ENCODE measurements around the gene CTTN.

DNA sequence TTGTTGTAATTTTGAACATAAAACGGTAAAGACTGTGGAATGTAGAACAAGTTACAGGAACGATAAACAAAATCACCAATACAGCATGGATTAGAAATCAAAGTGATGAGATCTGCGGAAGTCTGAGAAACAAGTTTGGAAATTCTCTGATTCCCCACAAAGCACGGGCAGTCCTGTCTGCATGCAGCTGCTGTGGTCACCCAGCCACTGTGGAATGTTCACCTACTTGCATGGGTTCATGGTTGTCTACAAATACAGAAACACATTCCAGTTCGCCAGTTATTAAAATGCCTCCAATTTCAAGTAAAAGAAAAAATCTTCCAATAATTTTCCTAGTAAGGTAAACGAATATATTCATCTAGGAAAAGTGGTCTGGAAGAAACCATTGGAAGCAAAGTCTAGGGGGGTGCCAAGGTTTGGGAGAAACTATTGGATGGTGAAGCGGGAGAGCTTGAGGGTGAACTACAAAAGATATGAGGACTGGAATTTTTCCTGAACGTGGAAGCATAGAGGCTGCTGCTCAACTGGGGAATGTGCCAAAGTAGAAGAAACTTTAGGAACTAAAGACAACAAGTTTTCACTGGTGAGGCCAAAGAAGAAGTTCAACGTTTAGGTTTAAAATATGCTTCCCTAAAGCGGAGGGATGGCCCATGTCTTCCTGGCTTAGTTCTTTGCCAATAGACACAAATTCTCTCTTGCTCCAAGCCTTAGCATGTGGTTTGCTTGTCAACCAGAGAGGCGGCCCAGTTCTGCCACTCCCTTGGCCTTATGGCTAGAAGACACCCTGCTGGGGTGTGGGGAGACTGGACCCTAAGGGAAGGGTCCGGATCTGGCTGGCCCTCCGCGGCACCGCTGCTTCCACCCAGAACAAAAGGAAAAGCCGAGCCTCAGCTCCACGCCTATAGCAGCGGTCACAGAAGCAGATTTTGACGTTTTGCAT, 70.2 kb downstream of the CTTN start:
- no peak for TF ChIP-seq CTCF (IDR thresholded peaks at IDR 0.05)
- no peak for TF ChIP-seq POLR2A (IDR thresholded peaks at IDR 0.05; ENCODE audit: low read depth)
- TF ChIP-seq POLR2AphosphoS5 (IDR thresholded peaks at IDR 0.05) = no peak
- TF ChIP-seq EP300 (IDR thresholded peaks at IDR 0.05) = no peak
